ENCODE measurements around the gene WIZ. TPM values are rescaled to one million over a fixed set of nuclear protein-coding genes. Genes with fewer than 3 reads are reported as not detected.

WIZ gene
- total and polyA plus RNA-seq, 10 of the 15 experiments (the other 5 are each of a cell fraction or from before 2014, with no cell fraction given), result 0.10 to 26.7 (median 2.7) TPM

GRCh38 chr19:15418579-15419412 lies 31.0 kb downstream of the WIZ start, which contains the start of gene AKAP8L (continued):
- no peak for TF ChIP-seq TCF7 (IDR thresholded peaks at IDR 0.05; ENCODE audit: borderline replicate concordance)
- peak; percentile 87 to 93 (median 89) for TF ChIP-seq CTCF (IDR thresholded peaks at IDR 0.05 in 2 of 3, conservative IDR thresholded peaks at IDR 0.05 in 1 of 3; ENCODE audit: control insufficient read depth in 2 of 3, extremely low read depth in 1 of 3, insufficient read depth in 1 of 3, low read depth in 3 of 3, low read length in 3 of 3)
- no peak for TF ChIP-seq ZNF384 (IDR thresholded peaks at IDR 0.05; ENCODE audit: borderline replicate concordance, low read depth, low read length)
- TF ChIP-seq ELK1 (IDR thresholded peaks at IDR 0.05; ENCODE audit: low read depth, low read length), result peak; percentile 34; the same call in 1 of the 2 replicates
- TF ChIP-seq MEF2B (IDR thresholded peaks at IDR 0.05; ENCODE audit: partially characterized antibody, poor library complexity, severe bottlenecking), result peak; percentile 95
- peak; percentile 63; the same call in 1 of the 2 replicates for TF ChIP-seq POLR2AphosphoS2 (IDR thresholded peaks at IDR 0.05; ENCODE audit: low read depth, low read length)
- no peak for TF ChIP-seq RCOR1 (conservative IDR thresholded peaks at IDR 0.05; ENCODE audit: low read depth, low read length)
- no peak for TF ChIP-seq KDM1A (IDR thresholded peaks at IDR 0.05; ENCODE audit: borderline replicate concordance)
- TF ChIP-seq MTA2 (IDR thresholded peaks at IDR 0.05; ENCODE audit: low read depth), result no peak
- TF ChIP-seq EZH2 (IDR thresholded peaks at IDR 0.05; ENCODE audit: borderline replicate concordance, control insufficient read depth, low read depth, low read length), result no peak
- no peak for TF ChIP-seq ETV6 (conservative IDR thresholded peaks at IDR 0.05 in 1 of 2, IDR thresholded peaks at IDR 0.05 in 1 of 2; ENCODE audit: borderline replicate concordance in 1 of 2, low read depth in 1 of 2)
- no peak; the same call in 1 of the 2 replicates for TF ChIP-seq GABPA (IDR thresholded peaks at IDR 0.05; ENCODE audit: low read depth)
- peak; percentile 98 for TF ChIP-seq POLR2AphosphoS5 (IDR thresholded peaks at IDR 0.05; ENCODE audit: low read length)
- TF ChIP-seq EP300 (IDR thresholded peaks at IDR 0.05; ENCODE audit: borderline replicate concordance in 1 of 2, control insufficient read depth in 1 of 2, low read depth in 2 of 2, low read length in 2 of 2), result 0 out of 4 replicates have a peak, but pooled peaks of 1 of the 2 experiments have one; percentile 27
- TF ChIP-seq TCF3 (IDR thresholded peaks at IDR 0.05; ENCODE audit: borderline replicate concordance, insufficient read depth, low read depth, low read length), result peak; percentile 63; the same call in 1 of the 2 replicates
- TF ChIP-seq FOS (IDR thresholded peaks at IDR 0.05; ENCODE audit: borderline replicate concordance, extremely low read depth, insufficient read length), result peak; percentile 99
- TF ChIP-seq KAT2A (conservative IDR thresholded peaks at IDR 0.05; ENCODE audit: control insufficient read depth, low read depth, low read length), result no peak
- TF ChIP-seq TARDBP (IDR thresholded peaks at IDR 0.05; ENCODE audit: borderline replicate concordance), result no peak
- no peak; the same call in 1 of the 2 replicates for TF ChIP-seq ESRRA (IDR thresholded peaks at IDR 0.05; ENCODE audit: low read length)
- no peak for TF ChIP-seq MTA3 (IDR thresholded peaks at IDR 0.05; ENCODE audit: borderline replicate concordance, low read length)
- TF ChIP-seq IKZF1 (conservative IDR thresholded peaks at IDR 0.05), result peak; percentile 83
- TF ChIP-seq SP1 (IDR thresholded peaks at IDR 0.05; ENCODE audit: low read depth, low read length), result peak; percentile 100
- no peak for TF ChIP-seq BRCA1 (IDR thresholded peaks at IDR 0.05; ENCODE audit: low read depth, low read length)
- peak; percentile 98 for TF ChIP-seq CHD2 (IDR thresholded peaks at IDR 0.05; ENCODE audit: borderline replicate concordance, low read depth, low read length)
- TF ChIP-seq WRNIP1 (IDR thresholded peaks at IDR 0.05; ENCODE audit: borderline replicate concordance, low read depth, low read length), result no peak
- peak; percentile 63 for TF ChIP-seq HCFC1 (IDR thresholded peaks at IDR 0.05; ENCODE audit: low read length)
- no peak for TF ChIP-seq ZNF217 (IDR thresholded peaks at IDR 0.05)
- no peak; the same call in 1 of the 2 replicates for TF ChIP-seq NRF1 (conservative IDR thresholded peaks at IDR 0.05; ENCODE audit: low read depth, low read length)
